ENCODE data around the gene ANKRD36C.
"Not testable (repeated sequence)": the region's sequence is repeated elsewhere in the genome, so short reads cannot be mapped to it uniquely, and the experiment has no call there.

The ANKRD36C gene

GRCh38 chr2:95796249-95797099 lies 195.2 kb downstream of the ANKRD36C start:
- DNase-seq = not testable (repeated sequence)

GRCh38 chr2:95793970-95794369 lies 197.7 kb downstream of the ANKRD36C start:
- DNase-seq = not testable (repeated sequence)

- DNase-seq = not testable (repeated sequence)
These were observed 201.4 kb downstream of the ANKRD36C start for GRCh38 chr2:95790180-95790579.

- not testable (repeated sequence) for DNase-seq
These were observed 202.2 kb downstream of the ANKRD36C start for GRCh38 chr2:95789385-95789784.

GRCh38 chr2:95788642-95789041 lies 203.0 kb downstream of the ANKRD36C start:
- DNase-seq = not testable (repeated sequence)

All from activated CD4-positive, CD25-positive, alpha-beta regulatory T cell treated with anti-CD3 and anti-CD28 coated beads, Interleukin-2, amount 50 U/mL, for 72 hours (primary cell).